GM18502 (cell line): ENCODE results near the gene KCNG1.

Experiments
- ATAC-seq: cut with Tn5 transposase; IDR thresholded peaks from one replicate; pipeline ENCODE4 v1.9.1; 2021; ENCODE audit warnings: mild to moderate bottlenecking; ENCODE audit not compliant: unreplicated experiment, poor library complexity

The KCNG1 gene

DNA sequence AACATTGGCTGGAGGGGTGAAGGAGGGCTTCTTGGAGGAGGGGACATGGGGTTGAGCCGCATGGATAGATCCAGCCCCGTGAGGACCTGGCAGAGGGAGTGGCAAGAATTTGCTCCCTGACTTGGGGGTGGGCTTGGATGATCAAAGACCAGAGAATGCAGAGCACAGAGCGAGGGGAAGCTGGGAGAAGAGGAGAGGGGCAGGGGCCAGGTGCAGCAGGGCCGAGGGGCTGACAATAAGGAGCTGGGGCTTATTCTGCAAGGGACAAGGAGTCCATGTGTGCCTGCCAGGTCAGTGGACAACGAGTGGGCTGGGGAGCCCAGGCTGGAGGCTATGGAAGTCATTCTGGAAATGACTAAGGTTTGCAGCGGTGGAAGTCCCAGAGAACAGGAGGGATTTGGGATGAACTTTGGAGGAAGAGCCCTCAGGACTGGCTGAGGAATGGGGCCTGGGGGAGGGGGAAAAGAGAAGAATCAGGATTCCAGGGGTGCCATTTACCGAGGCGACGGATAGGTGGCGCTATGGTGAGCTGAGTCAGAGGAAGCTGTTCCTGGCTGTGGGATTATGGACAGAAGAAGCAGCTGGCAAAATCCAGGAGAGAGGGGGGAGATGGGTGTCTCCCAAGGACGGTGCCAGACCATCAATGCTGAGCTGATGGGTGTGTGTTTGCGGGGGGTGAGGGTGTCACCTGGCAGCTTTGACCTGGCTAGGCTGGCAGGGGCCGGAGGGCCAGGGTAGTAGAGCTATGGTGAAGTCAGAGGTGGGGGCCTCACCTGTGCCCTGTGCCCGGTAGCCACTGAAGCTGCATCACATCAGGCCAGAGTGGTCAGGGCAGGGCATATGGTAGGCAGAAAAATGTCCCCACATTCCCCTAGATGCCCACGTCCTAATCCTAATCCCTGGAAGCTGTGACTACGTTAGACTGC lies 7.8 kb downstream of the KCNG1 start:
- ATAC-seq: no peak

DNA sequence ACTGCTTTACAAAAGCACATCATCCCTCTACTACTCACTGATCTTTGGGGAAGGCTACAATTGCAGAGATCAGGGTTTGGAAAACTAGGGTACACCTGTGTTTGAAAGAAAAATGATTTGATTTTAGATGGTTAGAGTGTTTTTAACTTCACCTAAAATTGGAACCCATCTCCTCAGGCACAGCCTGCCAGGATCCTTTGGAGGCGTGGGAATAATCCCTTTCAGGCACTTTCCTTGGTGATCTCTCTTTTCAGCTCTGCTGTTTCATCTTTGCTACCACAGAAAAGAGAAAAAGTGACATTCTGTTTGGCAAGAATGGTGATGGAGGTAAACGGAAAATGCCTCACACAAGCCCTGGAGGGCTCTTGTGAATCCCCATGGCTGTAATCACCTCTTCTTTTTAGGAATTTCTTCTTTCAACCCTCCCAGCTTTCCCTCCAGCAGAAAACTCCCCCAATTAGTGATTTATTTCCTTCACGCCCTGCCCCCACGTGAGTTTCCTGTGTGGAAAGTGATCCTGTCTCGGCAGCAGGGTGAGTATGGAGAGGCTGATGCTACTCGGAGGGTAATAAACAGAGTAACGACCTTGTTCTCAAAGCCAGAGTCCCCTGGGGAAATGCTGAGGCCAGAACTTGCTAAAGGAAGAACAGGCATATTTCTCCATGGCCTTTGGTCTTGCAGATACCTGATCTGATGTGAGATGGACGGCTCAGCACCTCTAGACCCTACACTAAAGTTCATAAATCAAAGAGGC lies 9.2 kb downstream of the KCNG1 start:
- ATAC-seq: no peak

DNA sequence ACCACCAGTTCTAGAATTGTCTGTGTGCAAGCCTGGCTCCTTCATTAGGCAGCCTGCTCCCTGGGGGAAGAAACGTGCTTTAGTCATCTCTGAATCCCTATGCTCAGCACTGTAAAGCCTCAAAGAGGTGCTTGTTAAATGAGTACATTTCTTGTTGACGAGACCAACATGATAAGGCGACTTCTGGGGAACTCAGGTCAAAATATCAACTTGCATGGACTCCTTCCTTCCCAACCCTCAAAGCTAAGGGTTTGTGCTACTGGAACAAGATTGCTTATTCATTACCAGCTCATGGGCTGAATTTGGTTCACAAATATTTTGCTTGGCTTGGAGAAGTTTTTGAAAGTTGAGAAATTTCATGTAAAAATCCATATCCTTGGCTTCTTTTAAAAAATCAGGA lies 10.6 kb downstream of the KCNG1 start:
- no peak for ATAC-seq

DNA sequence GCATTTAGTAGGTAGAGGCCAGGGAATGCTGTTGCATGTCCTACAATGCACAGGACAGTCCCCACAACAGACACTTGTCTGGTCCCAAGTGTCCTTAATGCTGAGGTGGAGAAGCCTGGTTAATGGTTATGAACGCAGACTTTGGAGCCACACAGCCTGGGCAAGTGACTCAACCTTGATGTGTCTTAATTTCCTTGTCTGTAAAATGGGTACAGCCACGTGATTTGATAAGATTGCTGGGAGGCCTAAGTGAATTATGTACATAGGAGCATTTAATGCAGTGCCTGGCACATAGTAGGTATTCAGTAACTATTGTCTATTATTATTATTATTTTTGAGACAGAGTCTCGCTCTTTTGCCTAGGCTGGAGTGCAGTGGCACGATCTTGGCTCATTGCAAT lies 11.4 kb downstream of the KCNG1 start:
- ATAC-seq: no peak

DNA sequence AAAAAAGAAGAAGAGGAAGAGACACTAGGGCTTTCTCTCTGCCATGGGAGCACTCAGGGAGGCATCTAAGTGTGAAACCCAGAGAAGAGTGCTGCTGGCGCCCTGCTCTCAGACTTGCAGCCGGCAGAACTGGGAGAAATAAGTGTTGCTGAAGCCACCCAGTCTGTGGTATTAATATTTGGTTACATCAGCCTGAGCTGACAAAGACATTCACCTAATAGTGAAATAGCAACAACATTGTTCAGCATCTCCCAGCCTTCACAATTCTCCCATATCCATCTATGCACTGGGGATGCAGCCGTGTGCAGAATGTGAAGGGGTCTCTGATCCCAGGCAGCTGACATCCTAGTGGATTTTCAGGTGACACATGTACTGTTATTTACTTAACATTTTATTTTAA lies 12.0 kb downstream of the KCNG1 start:
- ATAC-seq: no peak

DNA sequence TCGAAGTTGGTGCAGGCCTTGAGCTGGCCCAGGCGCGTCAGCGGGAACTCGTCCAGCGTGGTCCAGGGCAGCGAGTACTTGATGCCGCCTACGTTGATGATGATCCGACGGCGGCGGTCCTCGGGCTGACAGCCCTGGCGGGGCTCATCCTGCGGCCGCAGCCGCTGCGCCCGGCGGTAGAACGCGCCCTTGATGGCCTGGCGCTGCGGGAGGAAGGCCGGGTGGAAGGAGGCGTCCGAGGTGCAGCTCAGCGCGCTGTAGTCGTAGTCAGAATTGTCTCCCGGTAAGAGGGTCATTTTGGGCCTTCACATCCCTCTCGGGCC lies 12.9 kb downstream of the KCNG1 start:
- ATAC-seq: no peak

DNA sequence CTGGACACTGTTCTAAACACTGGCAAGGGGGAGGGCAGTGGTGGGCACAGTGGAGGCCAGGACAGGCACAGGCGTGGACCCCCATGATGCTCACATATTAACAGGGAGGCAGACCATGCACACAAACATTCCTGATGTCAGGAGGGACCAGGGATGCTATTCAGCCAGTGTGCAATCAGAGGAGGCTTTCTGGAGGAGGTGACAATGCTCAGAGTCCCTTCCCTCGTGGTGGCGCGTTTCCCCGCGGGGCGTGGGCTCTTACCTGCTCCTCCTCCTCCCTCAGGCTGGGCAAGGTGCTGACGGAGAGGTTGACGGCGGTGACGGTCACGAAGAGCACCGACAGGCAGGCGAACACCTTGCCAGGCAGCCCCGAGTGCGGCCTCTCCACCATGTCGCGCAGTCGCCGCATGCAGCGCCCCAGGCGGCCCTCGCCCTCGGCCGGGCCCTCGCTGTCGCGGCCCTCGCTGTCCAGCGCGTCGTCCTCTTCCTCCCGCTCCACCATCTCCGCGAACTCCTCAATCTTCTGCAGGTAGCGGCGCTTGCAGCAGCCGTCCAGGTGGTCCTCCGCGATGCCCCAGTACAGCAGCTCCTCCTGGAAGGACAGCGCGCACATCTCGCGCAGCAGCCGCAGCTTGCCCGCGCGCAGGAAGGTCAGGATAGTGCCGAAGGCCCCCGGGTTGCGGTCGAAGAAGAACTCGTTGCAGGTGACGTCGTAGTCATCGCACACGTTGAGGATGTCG lies 13.4 kb downstream of the KCNG1 start:
- no peak for ATAC-seq

DNA sequence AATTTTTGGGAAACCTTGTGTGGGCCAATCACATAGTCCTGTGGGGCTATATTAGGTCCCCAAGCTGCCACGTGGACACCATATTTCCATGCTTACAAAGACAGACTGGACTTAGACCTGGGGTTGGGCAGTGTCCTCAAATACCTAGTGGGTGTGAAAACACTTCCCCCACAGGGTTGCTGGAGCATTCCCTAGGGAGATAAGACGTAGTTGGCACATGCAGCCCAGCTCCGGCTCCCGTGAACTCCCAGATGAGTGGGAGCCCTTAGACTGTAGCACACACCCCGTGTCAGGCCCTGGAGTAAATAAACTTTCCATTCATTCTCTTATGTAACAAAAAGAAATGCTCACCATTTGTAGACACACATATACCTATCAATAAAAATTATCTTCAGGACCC lies 14.2 kb downstream of the KCNG1 start:
- ATAC-seq: no peak

DNA sequence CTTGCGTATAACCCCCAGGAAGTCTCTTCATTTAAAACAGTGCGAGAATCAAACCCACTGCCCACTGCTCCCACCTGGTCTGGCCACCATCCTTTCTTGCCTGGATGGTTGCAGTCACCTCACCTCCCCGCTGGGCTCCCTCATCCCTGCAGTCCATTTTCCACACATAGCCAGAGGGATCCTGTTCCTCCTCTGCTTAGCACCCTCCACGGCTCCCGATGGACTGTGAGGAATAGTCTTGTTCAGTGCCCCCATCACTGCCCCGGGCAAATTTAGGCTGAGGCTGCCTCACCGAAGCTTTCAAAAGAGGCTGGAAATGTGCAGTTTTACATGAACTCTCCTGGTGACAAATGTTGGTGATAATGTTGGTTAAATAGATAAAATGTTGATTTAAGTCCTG lies 17.7 kb downstream of the KCNG1 start:
- ATAC-seq: no peak

DNA sequence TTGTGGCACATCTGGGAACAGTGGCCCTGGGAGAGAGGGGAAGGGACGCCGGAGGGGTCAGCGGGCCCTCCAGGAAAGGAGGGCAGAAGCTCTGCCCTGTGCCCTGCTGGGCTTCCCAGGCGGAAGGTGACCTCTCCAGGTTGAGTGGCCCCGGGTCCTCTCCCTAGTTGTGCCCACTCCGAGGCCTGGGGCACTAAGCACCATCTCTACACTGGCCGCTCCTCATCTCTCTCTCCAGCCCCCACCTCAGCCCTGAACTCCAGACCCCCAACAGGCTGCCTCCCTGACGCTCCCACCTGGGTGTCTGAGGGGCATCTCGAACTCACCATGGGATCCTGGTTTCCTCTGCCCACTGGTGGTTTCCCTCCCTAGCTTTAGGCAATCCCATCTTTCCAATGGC lies 18.1 kb downstream of the KCNG1 start:
- ATAC-seq: no peak

DNA sequence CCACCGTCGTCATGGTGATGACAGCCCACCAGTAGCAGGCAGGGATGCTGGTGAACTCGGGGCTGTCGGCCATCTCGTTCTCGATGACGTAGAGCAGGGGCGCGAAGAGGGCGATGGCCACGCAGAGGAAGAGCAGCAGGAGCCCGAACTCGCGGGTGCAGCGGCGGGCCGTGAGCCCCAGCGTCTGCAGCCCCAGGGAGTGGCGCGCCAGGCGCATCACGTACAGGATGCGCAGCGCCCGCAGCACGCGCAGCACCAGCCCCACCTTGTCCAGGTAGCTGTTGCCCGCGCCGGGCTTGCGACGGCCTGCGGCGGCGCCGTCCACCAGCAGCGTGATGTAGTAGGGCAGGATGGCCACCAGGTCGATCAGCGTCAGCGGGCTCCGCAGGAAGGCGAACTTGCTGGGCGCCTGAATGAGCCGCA lies 18.6 kb downstream of the KCNG1 start:
- ATAC-seq: no peak

DNA sequence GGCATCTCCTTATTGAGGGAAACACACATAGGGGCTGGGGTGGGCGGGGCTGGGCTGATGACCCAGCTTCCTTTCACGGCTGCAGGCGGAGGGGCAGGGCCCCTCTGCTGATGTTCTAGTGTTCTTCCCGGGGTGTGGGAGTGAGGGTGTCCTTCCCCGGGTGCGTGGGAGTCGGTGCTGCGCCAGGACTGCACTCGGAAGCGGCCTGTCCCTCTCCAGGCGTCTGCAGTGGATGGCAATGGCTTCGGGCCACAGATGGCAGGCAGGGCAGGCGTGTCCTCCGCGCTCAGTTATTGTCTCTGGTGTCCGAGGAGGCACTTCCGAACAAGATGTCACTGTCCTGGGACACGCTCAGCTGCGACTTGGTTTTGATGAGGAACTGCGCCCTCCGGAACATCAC lies 19.2 kb downstream of the KCNG1 start:
- no peak for ATAC-seq

DNA sequence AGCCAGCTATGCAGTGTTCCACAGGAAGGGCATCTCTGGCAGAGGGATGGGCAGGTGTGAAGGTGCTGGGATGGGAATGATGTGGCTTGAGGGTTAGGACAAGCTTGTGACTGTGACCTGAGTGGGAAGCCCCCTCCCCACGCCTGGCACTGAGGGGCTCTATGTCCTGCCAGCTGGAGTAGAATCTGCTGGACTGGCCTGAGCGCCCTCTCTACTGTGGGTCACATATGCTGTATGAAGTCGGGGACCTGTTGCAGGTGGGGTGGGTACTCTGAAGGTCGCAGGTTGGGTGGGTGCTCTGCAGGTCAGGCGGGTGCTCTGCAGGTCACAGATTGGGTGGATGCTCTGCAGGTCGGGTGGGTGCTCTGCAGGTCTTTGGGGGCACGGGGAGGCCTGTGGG lies 20.3 kb downstream of the KCNG1 start:
- ATAC-seq: no peak

DNA sequence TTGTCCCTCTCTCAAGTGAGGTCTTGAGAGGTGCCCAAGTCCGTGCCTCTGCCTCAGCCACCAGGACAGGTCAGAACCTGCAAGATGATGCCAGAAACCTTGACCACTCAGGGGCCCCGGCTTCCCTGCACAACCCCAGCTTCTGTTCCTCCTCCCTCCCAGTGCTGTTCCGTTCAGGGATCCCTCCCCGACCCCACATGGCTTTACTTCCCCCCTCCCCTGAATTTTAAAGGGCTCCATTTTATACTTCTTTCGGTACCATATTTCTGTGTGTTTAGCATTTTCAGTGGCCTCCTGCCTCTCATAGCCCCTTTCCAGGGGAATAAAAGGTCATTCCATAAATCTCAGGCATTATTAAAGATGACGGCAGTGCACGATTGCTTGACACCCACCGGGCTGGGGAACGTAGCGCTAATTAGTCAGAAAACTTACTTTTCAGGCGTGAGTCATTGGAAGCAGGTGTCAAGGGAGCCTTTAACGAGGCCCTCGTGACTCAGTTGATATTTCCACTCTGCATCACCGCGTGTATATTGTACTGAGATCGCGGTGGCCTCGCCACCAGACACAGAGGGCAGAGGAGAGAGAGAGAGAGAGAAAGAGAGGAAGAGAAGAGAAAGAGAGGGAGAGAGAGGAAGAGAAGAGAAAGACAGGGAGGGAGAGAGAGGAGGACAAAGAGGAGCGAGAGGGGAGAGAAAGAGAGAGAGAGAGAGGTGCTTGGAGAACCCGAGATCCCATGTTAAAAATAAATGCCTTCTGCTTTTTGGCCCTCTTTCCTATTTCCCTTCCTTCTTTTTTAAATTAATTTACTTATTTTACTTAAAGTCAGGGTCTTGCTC lies 21.3 kb downstream of the KCNG1 start:
- no peak for ATAC-seq

DNA sequence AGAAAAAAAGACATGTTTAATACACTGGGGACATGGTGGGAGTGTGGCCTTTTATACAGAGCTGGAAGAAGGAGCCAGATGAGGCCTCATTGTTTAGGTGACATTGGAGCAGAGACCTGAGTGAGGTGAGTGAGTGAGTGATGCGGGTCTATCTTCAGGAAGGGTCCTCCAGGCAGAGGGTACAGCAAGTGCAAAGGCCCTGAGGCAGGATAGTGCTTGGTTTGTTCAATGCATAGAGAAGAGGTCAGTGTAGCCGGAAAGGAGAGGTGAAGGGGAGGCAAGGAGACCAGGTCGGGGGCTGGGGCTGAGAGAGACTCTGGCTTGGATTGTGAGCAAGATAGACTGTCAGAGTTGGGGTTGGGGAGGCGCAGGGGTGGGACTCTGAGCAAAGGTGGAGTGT lies 23.6 kb downstream of the KCNG1 start:
- no peak for ATAC-seq

DNA sequence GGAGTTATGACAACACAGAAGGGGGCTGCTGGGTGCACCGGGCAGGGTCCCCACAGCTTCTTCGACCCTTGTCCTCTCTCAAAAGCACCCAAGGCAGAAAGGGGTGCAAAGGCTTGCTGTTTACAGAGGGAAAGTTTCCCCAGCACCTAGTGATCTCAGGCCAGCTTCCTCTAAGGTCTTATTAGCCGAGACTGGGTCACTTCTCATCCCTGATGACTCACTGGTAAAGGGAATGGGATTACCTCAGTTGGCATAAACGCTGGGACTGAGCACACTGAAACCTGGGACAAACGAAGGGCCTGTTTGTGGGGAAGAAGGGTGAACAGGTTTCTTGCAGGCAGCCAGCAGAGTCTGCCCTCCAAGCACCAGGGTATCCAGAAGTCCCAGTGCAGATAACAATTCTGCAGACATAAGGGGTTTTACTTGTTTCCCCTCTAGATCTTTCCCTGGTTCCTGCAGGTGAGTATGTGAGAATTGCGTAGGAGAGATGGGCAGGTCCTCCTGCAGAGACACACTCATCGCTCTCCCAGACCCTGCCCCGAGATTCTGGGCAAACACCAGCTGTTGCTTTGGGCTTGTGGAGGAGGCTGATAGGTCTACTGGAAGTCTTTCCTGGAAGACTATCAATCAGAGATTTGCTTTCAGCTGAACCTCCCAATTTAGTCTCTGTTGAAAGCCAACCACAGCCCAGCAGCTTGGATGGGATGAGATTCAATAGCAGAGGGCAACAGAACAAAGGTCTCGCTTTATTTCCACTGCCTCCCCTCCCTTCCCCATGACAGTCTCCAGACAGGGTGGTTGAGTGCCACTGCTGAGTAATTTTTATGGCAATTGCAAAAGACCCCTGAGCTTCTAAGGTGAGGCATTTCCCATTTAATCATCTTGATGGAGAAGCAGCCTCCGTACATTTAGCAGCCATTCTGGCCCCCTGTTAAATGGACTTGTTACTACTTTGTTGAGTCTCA lies 25.7 kb downstream of the KCNG1 start:
- no peak for ATAC-seq

DNA sequence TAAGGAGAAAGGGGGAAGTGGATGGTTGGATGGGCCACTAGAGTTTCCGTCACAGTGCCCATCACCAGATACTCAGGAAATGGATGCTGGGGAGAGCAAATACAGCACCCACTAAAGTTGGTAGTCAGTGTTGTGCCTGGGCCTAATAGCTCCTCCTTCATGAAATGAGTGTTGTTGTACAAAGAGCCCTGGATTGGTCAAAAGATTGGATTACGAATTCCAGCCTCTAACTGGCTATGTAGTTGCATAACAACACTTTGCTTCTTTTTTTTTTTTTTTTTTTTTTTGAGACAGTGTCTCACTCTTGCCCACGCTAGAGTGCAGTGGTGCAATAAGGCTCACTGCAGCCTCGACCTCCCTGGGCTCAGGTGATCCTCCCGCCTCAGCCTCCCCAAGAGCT lies 27.4 kb downstream of the KCNG1 start:
- ATAC-seq: no peak

DNA sequence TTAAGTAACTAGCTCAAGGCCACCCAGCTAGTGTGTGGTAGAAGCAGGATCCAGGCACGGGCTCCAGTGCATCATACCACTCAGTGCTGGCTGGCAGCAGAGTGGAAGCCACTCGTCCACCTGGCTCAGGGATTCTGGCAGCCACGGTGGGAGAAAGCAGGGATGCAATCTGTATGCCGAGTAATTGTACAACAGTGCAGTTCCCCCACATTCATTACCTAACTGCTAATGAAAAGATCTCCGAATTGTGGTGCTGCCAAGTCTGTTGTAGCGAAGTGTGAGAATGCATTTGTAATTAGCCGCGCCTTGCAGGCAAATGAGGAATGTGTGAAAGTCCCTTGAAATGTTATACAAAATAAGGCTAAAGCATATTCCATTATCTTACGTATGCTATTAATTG lies 29.0 kb downstream of the KCNG1 start:
- ATAC-seq: no peak
